ENCODE results near the gene SIK3.

SIK3 gene

GRCh38 chr11:116821050-116821918 lies 276.9 kb downstream of the SIK3 start:
- no peak for DNase-seq (ENCODE audit: low read depth)
- TF ChIP-seq, protein P1, sequence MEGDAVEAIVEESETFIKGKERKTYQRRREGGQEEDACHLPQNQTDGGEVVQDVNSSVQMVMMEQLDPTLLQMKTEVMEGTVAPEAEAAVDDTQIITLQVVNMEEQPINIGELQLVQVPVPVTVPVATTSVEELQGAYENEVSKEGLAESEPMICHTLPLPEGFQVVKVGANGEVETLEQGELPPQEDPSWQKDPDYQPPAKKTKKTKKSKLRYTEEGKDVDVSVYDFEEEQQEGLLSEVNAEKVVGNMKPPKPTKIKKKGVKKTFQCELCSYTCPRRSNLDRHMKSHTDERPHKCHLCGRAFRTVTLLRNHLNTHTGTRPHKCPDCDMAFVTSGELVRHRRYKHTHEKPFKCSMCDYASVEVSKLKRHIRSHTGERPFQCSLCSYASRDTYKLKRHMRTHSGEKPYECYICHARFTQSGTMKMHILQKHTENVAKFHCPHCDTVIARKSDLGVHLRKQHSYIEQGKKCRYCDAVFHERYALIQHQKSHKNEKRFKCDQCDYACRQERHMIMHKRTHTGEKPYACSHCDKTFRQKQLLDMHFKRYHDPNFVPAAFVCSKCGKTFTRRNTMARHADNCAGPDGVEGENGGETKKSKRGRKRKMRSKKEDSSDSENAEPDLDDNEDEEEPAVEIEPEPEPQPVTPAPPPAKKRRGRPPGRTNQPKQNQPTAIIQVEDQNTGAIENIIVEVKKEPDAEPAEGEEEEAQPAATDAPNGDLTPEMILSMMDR (IDR thresholded peaks at IDR 0.05; ENCODE audit: insufficient read depth, low read depth, low read length, missing control alignments), result no peak
- no peak overlapping the region for H3K4me3 ChIP-seq (ENCODE audit: low read depth, low read length)

DNA sequence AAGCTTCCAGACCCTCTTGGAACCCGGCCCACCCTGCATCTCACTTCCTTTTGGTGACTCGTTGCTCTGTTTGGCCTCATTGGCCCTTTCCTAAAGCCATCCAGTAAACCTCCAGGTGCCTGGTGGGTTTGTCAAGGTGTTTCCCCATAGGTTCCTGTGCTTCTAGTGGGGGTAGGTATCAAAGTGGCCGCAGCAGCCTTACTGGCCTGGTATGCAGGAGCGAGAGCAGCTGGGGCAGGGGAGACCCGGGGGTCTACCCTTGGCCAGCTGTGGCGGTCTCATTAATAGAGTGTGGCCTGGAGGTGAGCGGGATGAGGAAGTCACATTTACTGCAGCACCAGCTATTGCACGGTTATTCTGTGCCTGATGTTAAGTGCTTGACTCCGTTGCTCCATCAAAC lies 279.2 kb downstream of the SIK3 start:
- TF ChIP-seq, protein P1 (IDR thresholded peaks at IDR 0.05; ENCODE audit: insufficient read depth, low read depth, low read length, missing control alignments), result no peak
- H3K4me3 ChIP-seq (ENCODE audit: low read depth, low read length), result no peak overlapping the region
- no peak for DNase-seq (ENCODE audit: low read depth)

DNA sequence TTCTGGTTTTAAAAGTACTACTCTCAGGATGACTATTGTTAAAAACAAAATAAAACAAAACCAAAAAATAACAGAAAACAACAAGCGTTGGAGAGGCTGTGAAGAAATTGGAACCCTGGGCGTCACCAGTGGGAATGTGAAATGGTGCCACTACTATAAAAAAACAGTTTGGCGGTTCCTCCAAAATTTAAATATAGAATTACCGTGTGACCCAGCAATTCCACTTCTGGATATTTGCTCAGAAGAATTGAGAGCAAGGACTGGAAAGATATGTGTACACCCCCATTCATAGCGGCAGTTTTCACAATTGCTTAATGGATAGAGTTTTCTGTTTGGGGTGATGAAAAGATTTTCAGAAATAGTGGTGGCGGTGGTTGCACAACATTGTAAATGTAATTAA lies 283.7 kb downstream of the SIK3 start:
- no peak overlapping the region for H3K4me3 ChIP-seq (ENCODE audit: low read depth, low read length)

GRCh38 chr11:116813781-116814471 lies 284.3 kb downstream of the SIK3 start:
- DNase-seq (ENCODE audit: low read depth), result no peak
- TF ChIP-seq, protein P1 (IDR thresholded peaks at IDR 0.05; ENCODE audit: insufficient read depth, low read depth, low read length, missing control alignments), result no peak
- no peak overlapping the region for H3K4me3 ChIP-seq (ENCODE audit: low read depth, low read length)

More for the DNA sequence above, 283.7 kb downstream of the SIK3 start:
- TF ChIP-seq, protein P1 (IDR thresholded peaks at IDR 0.05; ENCODE audit: insufficient read depth, low read depth, low read length, missing control alignments), result no peak
- DNase-seq (ENCODE audit: low read depth), result no peak

DNA sequence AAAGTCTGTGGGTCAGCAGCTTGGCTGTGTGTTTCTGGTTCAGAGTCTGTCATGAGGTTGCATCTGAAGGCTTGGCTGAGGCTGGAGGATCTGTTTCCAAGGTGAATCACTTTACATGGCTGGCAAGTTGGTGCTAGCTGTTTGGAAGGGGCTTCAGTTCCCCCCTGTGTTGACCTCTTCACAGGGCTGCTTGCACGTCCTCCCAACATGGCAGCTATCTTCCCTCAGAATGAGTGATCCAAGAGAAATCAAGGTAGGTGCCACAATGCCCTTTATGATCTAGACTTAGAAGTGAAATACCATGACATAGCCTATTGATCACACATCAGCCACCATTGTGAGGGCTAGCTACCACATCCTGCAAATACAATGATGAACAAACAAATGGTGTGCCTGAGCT lies 285.1 kb downstream of the SIK3 start:
- TF ChIP-seq, protein P1 (IDR thresholded peaks at IDR 0.05; ENCODE audit: insufficient read depth, low read depth, low read length, missing control alignments), result no peak
- no peak for DNase-seq (ENCODE audit: low read depth)
- no peak overlapping the region for H3K4me3 ChIP-seq (ENCODE audit: low read depth, low read length)

DNA sequence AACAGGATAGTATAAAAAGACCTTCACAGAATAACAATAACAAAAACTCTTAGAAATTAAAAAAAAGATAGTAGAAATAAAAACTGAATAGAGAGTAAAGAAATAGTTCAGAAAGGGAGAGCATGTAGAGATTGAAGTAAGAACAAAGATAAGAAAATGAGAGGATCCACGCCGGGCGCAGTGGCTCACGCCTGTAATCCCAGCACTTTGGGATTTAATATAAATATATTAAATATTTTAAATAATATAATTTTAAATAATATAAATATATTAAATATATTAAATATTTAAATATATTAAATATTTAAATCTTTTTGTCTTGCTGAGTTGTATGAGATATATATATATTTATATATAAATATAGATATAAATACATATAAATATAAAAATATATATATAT lies 286.1 kb downstream of the SIK3 start:
- DNase-seq (ENCODE audit: low read depth), result no peak
- TF ChIP-seq, protein P1 (IDR thresholded peaks at IDR 0.05; ENCODE audit: insufficient read depth, low read depth, low read length, missing control alignments), result no peak
- H3K4me3 ChIP-seq (ENCODE audit: low read depth, low read length), result no peak overlapping the region
